ENCODE data around the gene SUOX.

DNA sequence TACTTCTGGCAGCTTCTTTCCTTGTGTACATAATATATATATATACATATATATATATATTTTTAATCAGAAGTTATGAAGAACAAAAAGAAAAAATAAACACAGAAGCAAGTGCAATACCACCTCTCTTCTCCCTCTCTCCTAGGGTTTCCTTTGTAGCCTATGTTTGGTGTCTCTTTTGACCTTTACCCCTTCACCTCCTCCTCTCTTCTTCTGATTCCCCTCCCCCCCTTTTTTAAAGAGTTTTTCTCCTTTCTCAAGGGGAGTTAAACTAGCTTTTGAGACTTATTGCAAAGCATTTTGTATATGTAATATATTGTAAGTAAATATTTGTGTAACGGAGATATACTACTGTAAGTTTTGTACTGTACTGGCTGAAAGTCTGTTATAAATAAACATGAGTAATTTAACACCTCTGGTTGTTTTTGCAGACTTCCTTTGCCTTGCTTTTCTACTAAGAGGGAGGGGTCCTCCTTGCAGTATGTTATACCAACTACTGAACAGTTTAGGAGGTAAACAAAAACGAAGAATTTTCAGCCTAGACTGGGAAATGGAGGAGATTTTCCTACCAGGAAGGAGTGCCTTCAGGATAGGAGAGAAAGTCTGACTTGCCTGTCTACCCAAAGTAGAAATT lies 41.1 kb downstream of the SUOX start:
- TF ChIP-seq, protein P1, sequence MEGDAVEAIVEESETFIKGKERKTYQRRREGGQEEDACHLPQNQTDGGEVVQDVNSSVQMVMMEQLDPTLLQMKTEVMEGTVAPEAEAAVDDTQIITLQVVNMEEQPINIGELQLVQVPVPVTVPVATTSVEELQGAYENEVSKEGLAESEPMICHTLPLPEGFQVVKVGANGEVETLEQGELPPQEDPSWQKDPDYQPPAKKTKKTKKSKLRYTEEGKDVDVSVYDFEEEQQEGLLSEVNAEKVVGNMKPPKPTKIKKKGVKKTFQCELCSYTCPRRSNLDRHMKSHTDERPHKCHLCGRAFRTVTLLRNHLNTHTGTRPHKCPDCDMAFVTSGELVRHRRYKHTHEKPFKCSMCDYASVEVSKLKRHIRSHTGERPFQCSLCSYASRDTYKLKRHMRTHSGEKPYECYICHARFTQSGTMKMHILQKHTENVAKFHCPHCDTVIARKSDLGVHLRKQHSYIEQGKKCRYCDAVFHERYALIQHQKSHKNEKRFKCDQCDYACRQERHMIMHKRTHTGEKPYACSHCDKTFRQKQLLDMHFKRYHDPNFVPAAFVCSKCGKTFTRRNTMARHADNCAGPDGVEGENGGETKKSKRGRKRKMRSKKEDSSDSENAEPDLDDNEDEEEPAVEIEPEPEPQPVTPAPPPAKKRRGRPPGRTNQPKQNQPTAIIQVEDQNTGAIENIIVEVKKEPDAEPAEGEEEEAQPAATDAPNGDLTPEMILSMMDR (IDR thresholded peaks at IDR 0.05) = no peak
- TF ChIP-seq POLR2AphosphoS5 (IDR thresholded peaks at IDR 0.05; ENCODE audit: low read depth, low read length) (no peak), SIN3A (IDR thresholded peaks at IDR 0.05; ENCODE audit: borderline replicate concordance, insufficient read depth, low read depth, low read length) (no peak)

All from Panc1 (cell line).